ENCODE results near the gene NUB1.

GRCh38 chr7:151387161-151388006 is 45.8 kb downstream of the NUB1 start:
- no peak for TF ChIP-seq TEAD4 (IDR thresholded peaks at IDR 0.05; ENCODE audit: borderline replicate concordance, insufficient read depth)
- TF ChIP-seq CTCF (IDR thresholded peaks at IDR 0.05), result no peak
- no peak for TF ChIP-seq USF2 (IDR thresholded peaks at IDR 0.05; ENCODE audit: borderline replicate concordance, low read depth, low read length)
- no peak for TF ChIP-seq MXI1 (IDR thresholded peaks at IDR 0.05; ENCODE audit: low read depth, low read length)
- no peak for TF ChIP-seq ZBTB33 (IDR thresholded peaks at IDR 0.05; ENCODE audit: borderline replicate concordance, low read depth)
- no peak for TF ChIP-seq SIN3A (IDR thresholded peaks at IDR 0.05; ENCODE audit: borderline replicate concordance, low read depth, low read length)
- TF ChIP-seq TAF1 (IDR thresholded peaks at IDR 0.05; ENCODE audit: borderline replicate concordance, low read depth, low read length), result no peak
- TF ChIP-seq RCOR1 (IDR thresholded peaks at IDR 0.05; ENCODE audit: low read length), result no peak
- no peak for TF ChIP-seq PBX3 (IDR thresholded peaks at IDR 0.05)
- TF ChIP-seq POLR2AphosphoS5 (IDR thresholded peaks at IDR 0.05; ENCODE audit: low read depth, low read length), result no peak
- TF ChIP-seq SMC3 (IDR thresholded peaks at IDR 0.05; ENCODE audit: low read depth, low read length), result no peak
- TF ChIP-seq YY1 (IDR thresholded peaks at IDR 0.05; ENCODE audit: low read depth), result no peak

Measured in SK-N-SH (cell line).